Upper lobe of right lung (tissue), 1 donor: ENCODE results near the gene HERC6. TPM values are rescaled to one million over a fixed set of nuclear protein-coding genes. Genes with fewer than 3 reads are reported as not detected.

Experiments used
- ATAC-seq: fragments of 200-7000 bp; cut with Tn5 transposase; one replicate; pipeline ENCODE4 v1.9.1; 2020; ENCODE audit warnings: mild to moderate bottlenecking, moderate library complexity
- DNase-seq: peaks from one replicate; pipeline ENCODE4 v3.0.0-alpha.2; 2020
- H3K27ac ChIP-seq: fragments of 200-600 bp; one replicate; pipeline ENCODE4 v1.8.0; 2022
- H3K27me3 ChIP-seq: fragments of 200-600 bp; one replicate; pipeline ENCODE4 v1.8.0; 2022; ENCODE audit warnings: mild to moderate bottlenecking
- H3K36me3 ChIP-seq: fragments of 200-600 bp; one replicate; pipeline ENCODE4 v1.8.0; 2022
- H3K4me1 ChIP-seq: fragments of 200-600 bp; one replicate; pipeline ENCODE4 v1.8.0; 2022
- H3K4me3 ChIP-seq: fragments of 200-600 bp; one replicate; pipeline ENCODE4 v1.8.0; 2022; ENCODE audit warnings: mild to moderate bottlenecking
- H3K9me3 ChIP-seq: fragments of 200-600 bp; one replicate; pipeline ENCODE4 v1.8.0; 2022
- CTCF ChIP-seq: fragments of 200-600 bp; IDR thresholded peaks from one replicate; pipeline ENCODE4 v1.8.0; 2022; ENCODE audit warnings: antibody characterized with exemption
- intact Hi-C: fragments of 100-400 bp; cut with DNase I; formaldehyde crosslinking; loops from one replicate; pipeline ENCODE4 v1.11.0; 2022
- total RNA-seq: library from RNA; stranded (reverse); fragmentation: NEBNext Ultra II Directional; extraction: Animal tissue kit (Norgen Biotek cat#: 25700); gene quantifications from one replicate; pipeline ENCODE4 v1.2.1, GENCODE V29; 2021
- donor health status: DM: no; HTN: yes; CAD: no; lungs with severe emphysema.

HERC6 gene
- total RNA-seq, 1 donor from 2014 or later, result 13.0 TPM

DNA sequence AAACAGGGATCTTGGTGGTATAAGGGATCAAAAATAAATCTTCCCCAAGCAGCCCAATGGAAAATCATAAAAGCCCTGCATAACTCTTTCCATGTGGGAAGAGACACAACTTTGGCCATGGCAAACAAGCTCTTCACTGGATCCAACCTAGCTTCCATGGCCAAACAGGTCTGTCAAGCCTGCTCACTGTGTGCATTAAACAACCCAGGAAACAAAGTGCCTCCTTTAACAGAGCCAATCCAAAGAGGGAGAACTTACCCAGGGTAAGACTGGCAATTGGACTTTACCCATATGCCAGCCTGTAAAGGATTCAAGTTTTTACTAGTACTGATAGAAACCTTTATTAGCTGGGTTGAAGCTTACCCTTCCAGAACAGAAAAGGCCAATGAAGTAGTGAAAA, 70.6 kb downstream of the HERC6 start:
- Histone ChIP-seq H3K4me1 (no peaks in the 10 kb centered on the region), H3K4me3 (no peak overlapping the region), H3K27me3 (no peaks in the 10 kb centered on the region), H3K27ac (no peak overlapping the region), H3K9me3 (no peaks in the 10 kb centered on the region), H3K36me3 (no peaks in the 10 kb centered on the region)
- ATAC-seq, result no peak
- DNase-seq, result no peak
- TF ChIP-seq CTCF, result no peak
- intact Hi-C loops, result no loop called here

- intact Hi-C loops, result no loop called here
Measured at GRCh38 chr4:88451205-88451604, 72.6 kb downstream of the HERC6 start.

DNA sequence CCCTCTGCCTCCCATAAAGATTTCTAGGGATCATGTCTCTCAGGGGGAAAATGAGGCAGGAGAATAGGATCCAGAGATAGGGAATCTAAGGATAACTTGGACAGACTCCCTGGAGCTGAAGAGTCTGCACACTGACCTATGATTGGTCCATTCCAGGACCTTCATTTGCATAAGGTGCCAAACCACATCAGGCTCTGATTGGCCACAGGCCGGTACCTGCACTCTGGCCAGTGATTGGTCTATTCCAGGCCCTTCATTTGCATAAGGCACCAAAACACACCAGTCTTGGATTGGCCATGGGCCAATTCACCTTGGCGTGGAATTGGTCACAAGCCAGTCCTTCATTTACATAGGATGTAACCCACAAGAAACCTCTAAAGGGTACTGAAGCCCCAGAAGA, 74.3 kb downstream of the HERC6 start:
- Histone ChIP-seq H3K9me3 (no peaks in the 10 kb centered on the region), H3K27ac (no peak overlapping the region), H3K4me1 (peaks cover 5% of the 10 kb centered on the region), H3K4me3 (no peak overlapping the region), H3K36me3 (no peaks in the 10 kb centered on the region), H3K27me3 (no peaks in the 10 kb centered on the region)
- intact Hi-C loops, result no loop called here
- ATAC-seq (no peak), DNase-seq (no peak)
- no peak for TF ChIP-seq CTCF

More at GRCh38 chr4:88451205-88451604, 72.6 kb downstream of the HERC6 start:
- Histone ChIP-seq H3K4me1 (peaks cover 5% of the 10 kb centered on the region), H3K4me3 (no peak overlapping the region), H3K9me3 (no peaks in the 10 kb centered on the region), H3K27me3 (no peaks in the 10 kb centered on the region), H3K36me3 (no peaks in the 10 kb centered on the region), H3K27ac (no peak overlapping the region)
- TF ChIP-seq CTCF, result no peak
- ATAC-seq (no peak), DNase-seq (no peak)

- Histone ChIP-seq H3K36me3 (no peaks in the 10 kb centered on the region), H3K4me3 (peak within 1 kb of the TSS; percentile 74), H3K27ac (peak within 1 kb of the TSS; percentile 79), H3K27me3 (no peaks in the 10 kb centered on the region), H3K9me3 (no peaks in the 10 kb centered on the region), H3K4me1 (peaks cover 5% of the 10 kb centered on the region)
- peak; percentile 64 for TF ChIP-seq CTCF
- intact Hi-C loops, result no loop called here
- DNase-seq (peak; percentile 93), ATAC-seq (peak; percentile 96)
Measured at GRCh38 chr4:88456670-88457306, 78.1 kb downstream of the HERC6 start, which contains the start of gene HERC5. HERC5 (plus strand) TSS chr4:88457119; CDS start chr4:88457270, 151 bp downstream.

DNA sequence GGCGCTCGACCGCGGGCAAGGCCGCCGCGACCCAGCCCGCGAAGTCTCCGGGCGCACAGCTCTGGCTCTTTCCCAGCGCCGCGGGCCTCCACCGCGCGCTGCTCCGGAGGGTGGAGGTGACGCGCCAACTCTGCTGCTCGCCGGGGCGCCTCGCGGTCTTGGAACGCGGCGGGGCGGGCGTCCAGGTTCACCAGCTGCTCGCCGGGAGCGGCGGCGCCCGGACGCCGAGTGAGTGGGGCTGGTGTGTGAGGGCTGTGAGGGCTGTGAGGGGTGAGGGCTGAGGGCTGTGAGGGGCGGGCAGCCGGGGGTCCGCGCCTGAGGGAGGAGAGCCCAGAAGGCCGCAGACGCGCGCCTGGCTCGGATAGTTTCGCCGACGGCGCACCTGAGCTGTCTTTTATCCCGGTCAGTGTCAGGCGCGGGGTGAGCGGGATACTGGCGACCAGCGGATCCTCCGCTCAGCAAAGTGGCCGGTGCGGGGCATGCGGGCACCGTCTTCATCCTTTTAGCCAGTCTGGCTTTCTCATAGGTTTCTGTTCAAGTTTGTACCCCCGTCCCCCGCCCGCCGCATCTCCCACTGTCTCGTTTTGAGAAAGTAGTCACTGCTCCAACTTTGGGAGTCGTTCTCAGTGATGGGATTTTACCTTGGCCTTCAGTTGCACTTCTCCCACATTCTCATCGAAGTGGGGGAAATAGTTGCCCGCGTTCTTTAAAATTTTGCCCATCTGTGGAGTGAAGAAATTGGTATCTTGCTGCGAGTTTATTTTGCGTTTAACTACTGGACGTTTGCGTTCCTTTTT, 78.9 kb downstream of the HERC6 start:
- no peak for TF ChIP-seq CTCF
- peak overlapping the region; percentile 79 for H3K27ac ChIP-seq
- peaks cover 5% of the 10 kb centered on the region for H3K4me1 ChIP-seq
- H3K9me3 ChIP-seq, result no peaks in the 10 kb centered on the region
- intact Hi-C loops, result no loop called here
- no peaks in the 10 kb centered on the region for H3K27me3 ChIP-seq
- peak overlapping the region; percentile 74 for H3K4me3 ChIP-seq
- DNase-seq (peak; percentile 76), ATAC-seq (peak; percentile 70)
- H3K36me3 ChIP-seq, result peaks cover 4% of the 10 kb centered on the region
